AG04449 (cell line): ENCODE results near the gene LRP1.
A peak's percentile ranks its signal among the peaks of the same experiment; 100 is the strongest.

Source experiments
- CTCF ChIA-PET: fragments of 350-600 bp; formaldehyde crosslinking; extraction: SDS; loops from one replicate; lab custom pipeline; 2021; ENCODE audit warnings: antibody characterized with exemption; lab: Yijun Ruan, JAX
- POLR2A ChIA-PET: fragments of 400-600, 350-600 bp; formaldehyde crosslinking; extraction: SDS; loops from one replicate; lab custom pipeline; 2020; ENCODE audit warnings: antibody characterized with exemption, inconsistent platforms; lab: Yijun Ruan, JAX
- DNase-seq: peaks from one replicate; pipeline ENCODE4 v3.0.0-alpha.2; 2010; ENCODE audit warnings: low read depth, low spot score
- H3K4me3 ChIP-seq: 2 replicates; pipeline ENCODE4 v1.5.1; 2011; ENCODE audit warnings: low read depth, mild to moderate bottlenecking, control low read depth, low read length
- TF ChIP-seq, protein P1 (sequence below): IDR thresholded peaks from one replicate; pipeline ENCODE4 v1.5.1; 2011; ENCODE audit warnings: mild to moderate bottlenecking, moderate library complexity, low read length, control low read depth, inconsistent platforms; ENCODE audit not compliant: insufficient read depth; ENCODE audit errors: missing control alignments

Gene LRP1

DNA sequence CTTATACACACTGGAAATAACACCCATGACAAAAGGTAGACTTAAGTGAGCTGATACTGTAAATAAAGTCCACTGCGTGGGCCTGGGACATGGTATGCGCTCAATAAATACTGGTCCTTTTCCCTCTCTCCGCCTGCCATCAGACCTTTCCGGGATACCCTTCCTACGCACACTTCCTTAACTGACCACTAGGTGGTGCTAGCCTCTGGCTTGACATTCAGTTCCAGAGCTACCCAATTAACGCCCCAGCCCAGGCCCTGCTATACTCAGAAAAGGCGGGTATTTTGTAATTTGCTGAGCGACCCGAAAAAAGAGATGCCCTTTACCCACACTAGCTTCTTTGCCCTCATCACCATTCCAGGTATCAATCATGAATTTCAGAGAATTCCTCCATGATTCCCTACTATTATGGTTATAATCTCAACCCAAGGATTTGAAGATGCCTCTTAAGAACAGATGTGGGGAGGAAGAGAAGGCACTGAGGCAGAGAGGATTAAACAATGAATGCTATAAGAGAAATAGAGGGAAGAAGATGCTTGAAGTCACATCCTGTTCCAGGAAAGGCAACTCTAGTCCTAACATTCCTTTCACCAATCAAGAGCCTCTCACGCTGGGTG lies 3.9 kb upstream of the LRP1 start:
- ChIA-PET POLR2A (interaction anchor here (0.7 to 1.0 kb wide), 3 partner anchors 9 to 31 kb away, joined by 3 to 4 read pairs (median 3); no protein-coding TSS in a partner anchor), CTCF (interaction anchor here (0.7 to 24.7 kb wide), 42 partner anchors 7 to 454 kb away, joined by 3 to 874 read pairs (median 7); partner anchors contain the start of genes LRP1-AS, NEMP1, SHMT2 and STAC3)
- H3K4me3 ChIP-seq: no peak overlapping the region
- no peak for DNase-seq
- TF ChIP-seq, protein P1, sequence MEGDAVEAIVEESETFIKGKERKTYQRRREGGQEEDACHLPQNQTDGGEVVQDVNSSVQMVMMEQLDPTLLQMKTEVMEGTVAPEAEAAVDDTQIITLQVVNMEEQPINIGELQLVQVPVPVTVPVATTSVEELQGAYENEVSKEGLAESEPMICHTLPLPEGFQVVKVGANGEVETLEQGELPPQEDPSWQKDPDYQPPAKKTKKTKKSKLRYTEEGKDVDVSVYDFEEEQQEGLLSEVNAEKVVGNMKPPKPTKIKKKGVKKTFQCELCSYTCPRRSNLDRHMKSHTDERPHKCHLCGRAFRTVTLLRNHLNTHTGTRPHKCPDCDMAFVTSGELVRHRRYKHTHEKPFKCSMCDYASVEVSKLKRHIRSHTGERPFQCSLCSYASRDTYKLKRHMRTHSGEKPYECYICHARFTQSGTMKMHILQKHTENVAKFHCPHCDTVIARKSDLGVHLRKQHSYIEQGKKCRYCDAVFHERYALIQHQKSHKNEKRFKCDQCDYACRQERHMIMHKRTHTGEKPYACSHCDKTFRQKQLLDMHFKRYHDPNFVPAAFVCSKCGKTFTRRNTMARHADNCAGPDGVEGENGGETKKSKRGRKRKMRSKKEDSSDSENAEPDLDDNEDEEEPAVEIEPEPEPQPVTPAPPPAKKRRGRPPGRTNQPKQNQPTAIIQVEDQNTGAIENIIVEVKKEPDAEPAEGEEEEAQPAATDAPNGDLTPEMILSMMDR: peak; percentile 88

DNA sequence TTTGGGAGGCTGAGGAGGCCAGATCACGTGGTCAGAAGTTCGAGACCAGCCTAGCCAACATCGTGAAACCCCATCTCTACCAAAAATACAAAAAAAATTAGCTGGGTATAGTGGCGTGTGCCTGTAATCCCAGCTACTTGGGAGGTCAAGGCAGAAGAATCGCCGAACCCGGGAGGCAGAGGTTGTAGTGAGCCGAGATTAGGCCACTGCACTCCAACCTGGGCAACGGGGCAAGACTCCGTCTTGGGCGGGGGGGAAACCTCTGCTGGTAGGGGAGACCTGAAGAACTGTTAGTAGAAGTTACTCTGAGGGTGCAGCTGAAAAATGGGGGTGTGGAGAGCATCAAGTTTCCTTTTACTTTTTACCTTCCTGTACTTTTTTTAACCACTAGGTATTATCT lies 2.2 kb upstream of the LRP1 start:
- ChIA-PET CTCF (interaction anchor here (0.7 to 24.7 kb wide), 13 partner anchors 9 to 117 kb away, joined by 3 to 874 read pairs (median 20); partner anchors contain the start of genes LRP1-AS, SHMT2 and STAT6), POLR2A (no interaction called here)
- no peak overlapping the region for H3K4me3 ChIP-seq
- TF ChIP-seq, protein P1: no peak
- DNase-seq: no peak

DNA sequence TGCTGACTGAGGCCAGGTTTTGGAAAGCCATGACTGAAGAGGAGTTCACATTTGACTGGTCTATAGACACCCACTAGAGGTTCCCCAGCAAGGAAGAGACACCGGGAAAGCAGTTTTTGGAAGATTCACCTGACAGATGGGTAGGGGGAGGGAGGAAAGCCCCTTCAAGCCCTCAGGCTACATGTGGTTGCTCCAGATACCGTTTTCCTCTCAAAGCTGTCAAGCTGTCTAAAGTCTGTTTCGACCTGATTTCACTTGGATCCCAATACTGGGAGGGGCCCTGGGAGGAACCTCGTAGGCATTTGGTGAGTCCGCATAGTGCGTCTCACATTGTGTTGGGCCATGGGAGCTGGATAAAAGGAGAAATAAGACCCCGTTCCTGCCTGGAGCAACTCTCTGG lies 1.7 kb upstream of the LRP1 start:
- H3K4me3 ChIP-seq: no peak overlapping the region
- ChIA-PET POLR2A (interaction anchor here (2.3 kb wide), 1 partner anchor 15 kb away, joined by 23 read pairs; the partner anchor contains the start of gene STAT6), CTCF (interaction anchor here (2.9 to 24.7 kb wide), 8 partner anchors 10 to 116 kb away, joined by 12 to 874 read pairs (median 70); partner anchors contain the start of genes LRP1-AS, SHMT2 and STAT6)
- DNase-seq: no peak
- TF ChIP-seq, protein P1: no peak

DNA sequence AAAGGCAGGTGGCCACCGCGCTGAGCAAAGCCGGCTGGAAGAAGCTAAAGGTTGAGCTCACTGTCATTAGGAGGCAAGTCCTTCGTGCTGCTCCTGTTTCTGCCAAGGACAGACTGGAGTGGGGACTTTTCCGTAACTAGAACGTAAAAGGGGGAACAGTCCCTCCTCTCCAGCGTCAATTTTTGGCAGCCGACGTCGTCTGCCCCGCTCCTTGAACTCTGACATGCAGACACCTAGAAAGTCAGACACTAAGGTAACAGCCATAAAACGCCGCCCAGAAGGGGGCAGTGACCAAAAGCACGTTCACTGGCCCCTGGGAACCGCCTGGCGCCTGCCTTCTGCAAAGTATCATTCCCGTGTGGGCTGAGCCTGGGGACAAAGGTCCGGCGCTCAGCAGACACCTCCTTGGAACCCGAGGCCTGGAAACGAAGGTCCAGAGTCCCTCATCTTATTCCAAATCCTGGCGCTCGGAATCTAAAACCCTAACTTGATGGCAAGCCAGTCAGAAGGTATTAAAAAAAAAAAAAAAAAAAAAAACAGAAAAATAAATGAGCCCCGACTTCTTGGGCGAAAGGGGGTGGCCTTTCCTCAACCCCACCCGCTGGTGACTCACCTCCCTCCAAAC lies 1.1 kb upstream of the LRP1 start:
- TF ChIP-seq, protein P1: no peak
- CTCF ChIA-PET: interaction anchor here (1.0 to 24.7 kb wide), 10 partner anchors 11 to 115 kb away, joined by 3 to 874 read pairs (median 40); partner anchors contain the start of genes LRP1-AS, SHMT2 and STAT6
- DNase-seq: no peak
- peak overlapping the region; percentile 87 for H3K4me3 ChIP-seq
- POLR2A ChIA-PET: interaction anchor here (0.6 to 2.3 kb wide), 18 partner anchors 9 to 112 kb away, joined by 3 to 23 read pairs (median 4); partner anchors contain the start of genes LRP1-AS, NAB2 and STAT6

DNA sequence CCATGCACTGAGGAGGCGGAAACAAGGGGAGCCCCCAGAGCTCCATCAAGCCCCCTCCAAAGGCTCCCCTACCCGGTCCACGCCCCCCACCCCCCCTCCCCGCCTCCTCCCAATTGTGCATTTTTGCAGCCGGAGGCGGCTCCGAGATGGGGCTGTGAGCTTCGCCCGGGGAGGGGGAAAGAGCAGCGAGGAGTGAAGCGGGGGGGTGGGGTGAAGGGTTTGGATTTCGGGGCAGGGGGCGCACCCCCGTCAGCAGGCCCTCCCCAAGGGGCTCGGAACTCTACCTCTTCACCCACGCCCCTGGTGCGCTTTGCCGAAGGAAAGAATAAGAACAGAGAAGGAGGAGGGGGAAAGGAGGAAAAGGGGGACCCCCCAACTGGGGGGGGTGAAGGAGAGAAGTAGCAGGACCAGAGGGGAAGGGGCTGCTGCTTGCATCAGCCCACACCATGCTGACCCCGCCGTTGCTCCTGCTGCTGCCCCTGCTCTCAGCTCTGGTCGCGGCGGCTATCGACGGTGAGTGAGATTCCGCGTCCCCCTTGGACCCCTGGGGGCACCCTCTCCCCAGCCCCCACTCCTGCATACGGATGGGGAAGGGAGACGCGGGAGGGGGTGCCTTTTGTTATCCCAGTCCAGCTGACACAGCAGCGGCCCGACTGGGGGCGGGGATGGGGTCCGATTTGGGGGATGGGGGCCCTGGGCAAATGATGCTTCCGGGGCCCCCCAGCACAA lies 400 bp downstream of the LRP1 start:
- H3K4me3 ChIP-seq: peak overlapping the region; percentile 87
- ChIA-PET CTCF (interaction anchor here (0.7 to 24.7 kb wide), 14 partner anchors 6 to 114 kb away, joined by 3 to 874 read pairs (median 10); partner anchors contain the start of gene STAT6), POLR2A (interaction anchor here (1.0 to 2.3 kb wide), 18 partner anchors 8 to 112 kb away, joined by 3 to 23 read pairs (median 5); partner anchors contain the start of genes LRP1-AS, NAB2, NEMP1 and SHMT2)
- DNase-seq: no peak
- TF ChIP-seq, protein P1: no peak
